Cerebellar nuclear complex (tissue), 1 donor: ENCODE data around the gene ACADL.

Source experiments
- DNase-seq, 2 experiments: peaks; one replicate each; lab custom pipeline; 2025; lab: John Stamatoyannopoulos, UW

ACADL gene

DNA sequence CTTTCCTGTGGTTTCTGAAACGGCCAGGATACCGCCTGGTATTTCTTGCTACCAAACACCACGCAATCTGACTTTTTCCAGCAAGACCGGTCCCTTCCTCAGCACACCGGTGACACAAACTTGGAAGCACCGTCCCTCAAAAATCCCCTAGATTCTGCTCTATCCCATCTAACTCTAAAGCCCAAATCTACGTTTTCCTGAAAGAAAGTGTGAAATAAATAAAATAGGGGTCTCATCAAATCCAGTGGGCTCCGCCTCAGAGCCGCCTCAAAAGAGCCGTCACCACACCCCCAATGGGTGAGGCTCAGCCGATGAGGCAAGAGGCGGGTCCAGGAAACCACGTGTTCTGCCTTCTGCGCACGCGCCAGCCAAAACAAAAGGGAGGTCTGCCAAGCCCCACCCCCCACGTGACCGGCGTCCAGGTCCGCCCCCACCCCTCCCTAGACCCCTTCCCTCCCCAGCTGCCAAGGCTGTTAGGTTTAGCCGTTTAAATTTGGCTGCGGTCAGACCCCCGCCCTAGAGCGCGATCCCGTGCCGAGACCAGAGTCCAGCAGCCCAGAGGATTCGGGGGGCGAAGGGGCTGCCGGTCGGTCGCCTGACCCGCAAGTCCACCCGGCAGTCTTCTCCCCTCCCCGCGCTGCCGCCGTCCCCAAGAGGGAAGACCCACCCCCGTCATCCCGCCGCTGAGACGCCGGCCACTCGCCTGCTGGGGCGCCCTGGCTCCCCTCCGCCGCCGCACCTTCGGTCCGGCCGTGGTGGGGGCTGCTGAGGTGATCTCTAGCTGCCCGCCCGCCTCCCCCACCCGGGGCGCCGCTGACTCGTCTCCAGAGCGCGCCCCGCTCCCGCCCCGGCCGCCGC, 54.6 kb downstream of the ACADL start:
- DNase-seq, result peak; percentile 43 to 84

DNA sequence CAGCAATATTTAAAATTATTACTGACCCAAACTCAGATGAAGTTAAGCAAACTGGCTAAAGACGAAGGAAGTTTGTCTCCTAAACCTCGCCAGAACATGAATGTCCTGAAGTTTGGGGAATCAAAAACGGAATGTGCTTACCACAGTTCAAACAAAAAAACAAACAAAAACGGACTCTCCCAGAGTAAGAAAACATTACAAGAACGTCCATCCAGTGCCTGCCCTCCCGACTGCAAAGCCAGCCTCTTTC, 55.1 kb downstream of the ACADL start:
- no peak for DNase-seq

DNA sequence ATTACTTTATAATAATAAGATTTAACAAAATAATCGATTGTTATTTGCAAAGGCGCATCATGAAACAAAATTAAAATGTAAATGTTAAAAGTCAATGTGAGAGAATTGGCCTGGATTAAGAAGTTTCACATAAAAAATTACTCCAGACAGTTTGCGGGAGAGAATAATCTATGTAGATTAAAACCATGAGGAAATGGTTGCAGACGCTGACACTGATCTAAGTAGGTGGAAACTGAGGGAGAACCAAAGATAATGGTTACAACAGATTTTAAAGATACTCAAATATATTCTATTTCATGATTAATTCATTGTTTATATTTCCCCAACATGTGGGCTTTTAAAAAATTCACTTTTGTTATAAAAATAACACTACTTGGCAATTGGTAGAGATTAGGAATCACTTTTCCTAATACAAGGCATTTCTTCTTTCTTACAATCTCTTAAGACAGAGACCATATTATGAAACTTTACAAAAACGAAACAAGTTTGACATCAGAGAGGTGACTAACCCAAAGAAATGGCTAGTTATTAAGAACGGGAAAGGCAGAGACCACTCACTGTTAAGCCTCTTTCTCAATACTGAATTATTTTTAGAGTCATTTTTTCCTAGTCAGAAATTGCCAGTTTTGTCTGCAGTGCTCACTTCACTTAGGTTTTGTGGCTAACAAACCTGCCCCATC, 55.6 kb downstream of the ACADL start:
- no peak for DNase-seq

- no peak for DNase-seq
Observed at GRCh38 chr2:210167227-210167626, 58.0 kb downstream of the ACADL start.

DNA sequence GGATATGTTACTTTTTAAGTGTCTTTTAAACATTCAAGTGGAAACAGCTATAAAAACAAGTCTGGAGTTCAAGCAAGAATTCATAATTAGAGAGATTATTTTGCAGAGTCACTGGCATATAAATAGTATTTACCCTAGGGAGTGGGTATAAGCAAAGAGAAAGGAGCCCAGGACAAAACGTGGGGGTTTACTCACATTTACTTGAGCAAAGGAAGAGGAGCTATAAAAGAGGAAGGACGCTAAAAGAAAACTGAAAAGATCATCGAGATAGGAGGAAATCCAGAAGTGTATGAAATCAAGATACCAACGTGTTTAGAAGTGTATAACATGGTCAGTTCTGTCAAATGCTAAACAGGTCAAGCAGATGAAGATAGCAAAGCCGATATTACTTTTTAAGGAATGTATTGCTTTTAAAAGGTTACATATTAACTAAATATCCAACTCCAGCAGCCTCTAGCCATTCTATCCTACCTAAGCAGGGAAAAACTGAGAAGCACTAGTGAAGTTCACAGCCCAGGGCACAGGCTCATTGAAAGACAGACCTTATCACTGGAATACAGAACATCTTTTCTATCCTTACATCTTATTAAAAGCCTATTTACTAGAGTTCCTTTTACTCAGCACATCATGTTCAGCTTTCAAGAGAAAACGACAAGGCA, 62.7 kb downstream of the ACADL start:
- no peak for DNase-seq

DNA sequence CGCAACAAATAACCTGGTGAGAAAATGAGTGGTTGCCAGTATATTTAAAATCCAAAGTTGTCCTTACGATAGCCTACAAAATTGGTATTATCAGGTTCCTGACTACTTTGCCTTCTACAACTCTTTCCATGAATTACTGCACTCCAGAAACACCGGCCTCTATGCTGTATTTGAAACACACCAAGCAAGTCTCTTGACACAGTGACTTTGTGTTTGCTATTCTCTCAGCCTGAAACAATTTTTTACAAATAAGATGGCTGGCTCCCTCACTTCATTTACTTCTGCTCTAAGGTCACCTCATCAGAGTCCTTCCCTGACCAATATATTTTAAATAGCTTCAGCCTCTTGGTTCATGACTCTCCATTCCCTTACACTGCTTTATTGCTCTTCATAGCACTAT, 66.2 kb downstream of the ACADL start:
- DNase-seq, result no peak

GRCh38 chr2:210158236-210158635, 67.0 kb downstream of the ACADL start:
- no peak for DNase-seq

DNA sequence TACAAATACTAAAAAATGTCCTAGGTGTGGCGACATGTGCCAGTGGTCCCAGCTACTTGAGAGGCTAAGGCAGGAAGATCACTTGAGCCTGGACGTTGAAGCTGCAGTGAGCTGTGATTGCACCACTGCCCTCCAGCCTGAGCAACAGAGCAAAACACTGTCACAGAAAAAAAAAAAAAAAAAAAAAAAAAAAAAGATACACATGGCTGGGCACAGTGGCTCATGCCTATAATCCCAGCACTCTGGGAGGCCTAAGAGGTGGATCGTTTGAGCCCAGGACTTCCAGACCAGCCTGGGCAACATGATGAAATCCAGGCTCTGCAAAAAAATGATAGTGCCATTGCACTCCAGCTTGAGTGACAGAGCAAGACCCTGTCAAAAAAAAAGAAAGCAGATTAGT, 67.7 kb downstream of the ACADL start:
- DNase-seq, result no peak

DNA sequence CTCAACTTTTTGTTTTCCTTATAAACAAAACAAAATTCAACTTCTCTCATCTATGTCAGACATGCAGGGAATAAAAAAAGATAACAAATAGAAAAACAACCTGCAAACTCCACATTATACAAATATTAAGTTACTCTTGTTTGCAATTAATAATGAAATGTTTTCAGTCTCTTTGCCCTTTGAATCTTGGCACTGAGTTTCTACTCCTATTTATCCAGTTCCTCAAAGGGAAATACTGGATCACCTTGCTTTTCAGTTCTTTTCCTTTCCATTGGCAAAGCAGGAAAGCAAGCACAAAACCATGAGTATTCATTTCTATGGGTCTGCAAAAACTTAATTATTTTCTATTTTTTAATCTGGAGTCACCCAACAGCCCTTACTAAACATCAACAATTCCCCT, 77.6 kb downstream of the ACADL start:
- no peak for DNase-seq
